Trophoblast cell (in vitro differentiated cells and primary cell): ENCODE measurements around the gene SLC27A2.
"Not testable (repeated sequence)": the region's sequence is repeated elsewhere in the genome, so short reads cannot be mapped to it uniquely, and the experiment has no call there.

ENCODE experiments used
- DNase-seq, 2 donors: peaks; one replicate each; pipeline ENCODE4 v3.0.0-alpha.2; 2016
- H2AFZ ChIP-seq: 2 replicates; pipeline ENCODE4 v1.6.1; 2013; ENCODE audit warnings: low read length, moderate library complexity, mild to moderate bottlenecking; ENCODE audit not compliant: insufficient read depth, poor library complexity
- H2AK5ac ChIP-seq: 2 replicates; pipeline ENCODE4 v1.6.1; 2013; ENCODE audit warnings: mild to moderate bottlenecking, low read length
- H2BK120ac ChIP-seq: 2 replicates; pipeline ENCODE4 v1.6.1; 2013; ENCODE audit warnings: low read length, mild to moderate bottlenecking, moderate library complexity; ENCODE audit not compliant: insufficient read depth, poor library complexity
- H2BK12ac ChIP-seq: 2 replicates; pipeline ENCODE4 v1.6.1; 2013; ENCODE audit warnings: mild to moderate bottlenecking, low read length, moderate library complexity
- H2BK5ac ChIP-seq: 2 replicates; pipeline ENCODE4 v1.6.1; 2013; ENCODE audit warnings: low read length, low read depth, moderate library complexity, mild to moderate bottlenecking; ENCODE audit not compliant: poor library complexity
- H3K14ac ChIP-seq: 2 replicates; pipeline ENCODE4 v1.6.1; 2013; ENCODE audit warnings: mild to moderate bottlenecking, low read length
- H3K18ac ChIP-seq: 2 replicates; pipeline ENCODE4 v1.6.1; 2013; ENCODE audit warnings: mild to moderate bottlenecking, low read length
- H3K23ac ChIP-seq: 2 replicates; pipeline ENCODE4 v1.6.1; 2013; ENCODE audit warnings: low read length
- H3K27ac ChIP-seq: 2 replicates; pipeline ENCODE4 v1.5.1; 2013; ENCODE audit warnings: low read depth, mild to moderate bottlenecking, inconsistent platforms, low read length, moderate library complexity
- H3K27me3 ChIP-seq: 2 replicates; pipeline ENCODE4 v1.6.1; 2013; ENCODE audit warnings: inconsistent platforms, mild to moderate bottlenecking, low read length, moderate library complexity; ENCODE audit not compliant: insufficient read depth
- H3K36me3 ChIP-seq, 2 experiments: 1 replicate in 1 of 2; 2 replicates in 1 of 2; pipeline ENCODE4 v1.6.1; 2013; ENCODE audit warnings: low read length in 2 of 2, mild to moderate bottlenecking in 2 of 2, moderate library complexity in 1 of 2; ENCODE audit not compliant: insufficient read depth in 2 of 2, control insufficient read depth in 1 of 2
- H3K4ac ChIP-seq: 2 replicates; pipeline ENCODE4 v1.6.1; 2013; ENCODE audit warnings: low read depth, mild to moderate bottlenecking, low read length, moderate library complexity
- H3K4me1 ChIP-seq, 2 experiments: 1 replicate in 1 of 2; 2 replicates in 1 of 2; pipeline ENCODE4 v1.6.1; 2013; ENCODE audit warnings: low read length in 2 of 2, mild to moderate bottlenecking in 2 of 2, moderate library complexity in 1 of 2; ENCODE audit not compliant: insufficient read depth in 2 of 2, control insufficient read depth in 1 of 2
- H3K4me2 ChIP-seq: 2 replicates; pipeline ENCODE4 v1.6.1; 2013; ENCODE audit warnings: inconsistent platforms, mild to moderate bottlenecking, low read length, moderate library complexity
- H3K4me3 ChIP-seq: 2 replicates; pipeline ENCODE4 v1.5.1; 2013; ENCODE audit warnings: mild to moderate bottlenecking, low read depth, low read length, inconsistent platforms
- H3K79me1 ChIP-seq: one replicate; pipeline ENCODE4 v1.6.1; 2013; ENCODE audit warnings: low read length
- H3K79me2 ChIP-seq: 2 replicates; pipeline ENCODE4 v1.6.1; 2013; ENCODE audit warnings: low read length, mild to moderate bottlenecking; ENCODE audit not compliant: control insufficient read depth, insufficient read depth, poor library complexity
- H3K9ac ChIP-seq: 2 replicates; pipeline ENCODE4 v1.6.1; 2013; ENCODE audit warnings: mild to moderate bottlenecking, low read length
- H3K9me3 ChIP-seq: 2 replicates; pipeline ENCODE4 v1.6.1; 2013; ENCODE audit warnings: low read depth, mild to moderate bottlenecking, control low read depth, inconsistent platforms, low read length; ENCODE audit not compliant: insufficient read depth
- H4K12ac ChIP-seq: 2 replicates; pipeline ENCODE4 v1.6.1; 2013; ENCODE audit warnings: low read depth, mild to moderate bottlenecking, low read length, moderate library complexity
- H4K8ac ChIP-seq: 2 replicates; pipeline ENCODE4 v1.6.1; 2013; ENCODE audit warnings: low read depth, mild to moderate bottlenecking, low read length, moderate library complexity
- H4K91ac ChIP-seq: one replicate; pipeline ENCODE4 v1.6.1; 2013; ENCODE audit warnings: low read depth, mild to moderate bottlenecking, low read length, moderate library complexity
- WGBS: extraction: QIAGEN DNeasy Blood & Tissue Kit; methylation state at CpG from one replicate; pipeline ENCODE4 v1.1.7; 2013; ENCODE audit warnings: missing lambda C conversion rate; ENCODE audit not compliant: insufficient read length, insufficient coverage; ENCODE audit errors: extremely low coverage; 5-methylcytosine and 5-hydroxymethylcytosine counted together

SLC27A2 gene

GRCh38 chr15:50167110-50167509 is 14.9 kb upstream of the SLC27A2 start:
- no peak overlapping the region for H3K4me2 ChIP-seq
- no peak overlapping the region for H3K4ac ChIP-seq
- H3K4me1 ChIP-seq, result peaks cover 10 to 12% of the 10 kb centered on the region in 2 experiments
- H4K91ac ChIP-seq, result no peak overlapping the region
- H4K8ac ChIP-seq, result no peak overlapping the region
- H3K18ac ChIP-seq, result no peak overlapping the region
- no peak overlapping the region for H3K9ac ChIP-seq
- no peaks in the 10 kb centered on the region for H3K36me3 ChIP-seq
- H2AFZ ChIP-seq, result no peak overlapping the region
- H3K14ac ChIP-seq, result no peak overlapping the region
- peaks cover 15% of the 10 kb centered on the region for H3K79me1 ChIP-seq
- H2AK5ac ChIP-seq, result no peak overlapping the region
- no peaks in the 10 kb centered on the region for H3K27me3 ChIP-seq
- no peak overlapping the region for H3K23ac ChIP-seq
- no peak overlapping the region for H2BK5ac ChIP-seq
- no peak overlapping the region for H3K27ac ChIP-seq
- no peak for DNase-seq
- peaks cover 2% of the 10 kb centered on the region for H3K79me2 ChIP-seq
- no peak overlapping the region for H2BK12ac ChIP-seq
- H3K9me3 ChIP-seq, result peaks cover 3% of the 10 kb centered on the region
- no peak overlapping the region for H4K12ac ChIP-seq
- no peak overlapping the region for H3K4me3 ChIP-seq
- H2BK120ac ChIP-seq, result no peak overlapping the region

DNA sequence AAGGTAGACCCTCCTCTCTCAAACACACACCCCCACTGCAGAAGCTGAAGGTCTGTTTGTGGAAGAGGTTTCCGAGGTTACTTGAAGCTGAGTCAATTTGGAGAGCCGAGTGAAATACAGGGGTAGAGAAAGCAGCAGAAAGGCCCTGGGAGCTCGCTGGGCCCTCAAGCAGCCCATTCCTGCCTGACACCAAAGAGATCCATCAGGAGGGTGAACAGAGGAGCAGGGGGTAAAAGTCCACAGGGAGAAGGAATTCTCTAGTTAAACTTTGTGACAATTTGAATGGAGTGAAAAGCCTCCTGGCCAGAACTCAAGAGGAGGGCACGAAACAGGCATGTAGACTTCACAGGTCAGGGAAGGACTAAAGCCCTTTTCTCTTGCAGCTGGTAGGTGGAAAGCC is 13.6 kb upstream of the SLC27A2 start:
- Histone ChIP-seq H3K27me3 (no peaks in the 10 kb centered on the region), H2BK5ac (no peak overlapping the region), H3K79me1 (peaks cover 12% of the 10 kb centered on the region), H2AK5ac (no peak overlapping the region), H2BK12ac (peak overlapping the region; percentile 52), H3K14ac (no peak overlapping the region), H2BK120ac (no peak overlapping the region), H3K4me1 (peaks cover 7 to 9% of the 10 kb centered on the region in 2 experiments), H3K27ac (no peak overlapping the region), H4K8ac (no peak overlapping the region), H3K79me2 (peaks cover 1% of the 10 kb centered on the region), H4K12ac (no peak overlapping the region), H3K18ac (no peak overlapping the region), H2AFZ (no peak overlapping the region), H3K4me2 (no peak overlapping the region), H3K23ac (no peak overlapping the region), H3K4me3 (no peak overlapping the region), H3K4ac (no peak overlapping the region), H3K36me3 (no peaks in the 10 kb centered on the region), H3K9ac (no peak overlapping the region), H4K91ac (peak overlapping the region; percentile 50), H3K9me3 (peaks cover 3% of the 10 kb centered on the region)
- DNase-seq, result no peak
- WGBS, result no CpG with 5 or more reads among the region's 4 CpGs

- Histone ChIP-seq H3K18ac (no peak overlapping the region), H3K4me1 (peaks cover 3 to 4% of the 10 kb centered on the region in 2 experiments), H2BK5ac (no peak overlapping the region), H3K4ac (no peak overlapping the region), H3K4me3 (no peak overlapping the region), H4K8ac (no peak overlapping the region), H3K14ac (no peak overlapping the region), H3K79me2 (no peaks in the 10 kb centered on the region), H3K79me1 (peaks cover 7% of the 10 kb centered on the region), H3K4me2 (no peak overlapping the region), H3K27me3 (no peaks in the 10 kb centered on the region), H3K23ac (no peak overlapping the region), H2AFZ (no peak overlapping the region), H3K36me3 (no peaks in the 10 kb centered on the region), H2BK120ac (no peak overlapping the region), H2AK5ac (peak overlapping the region; percentile 65), H4K12ac (no peak overlapping the region), H3K27ac (no peak overlapping the region), H3K9me3 (peaks cover 3% of the 10 kb centered on the region), H2BK12ac (peak overlapping the region; percentile 52), H3K9ac (no peak overlapping the region), H4K91ac (peak overlapping the region; percentile 50)
- no peak for DNase-seq
- no CpG with 5 or more reads among the region's 10 CpGs for WGBS
Observed at GRCh38 chr15:50168783-50169411, 13.1 kb upstream of the SLC27A2 start.

DNA sequence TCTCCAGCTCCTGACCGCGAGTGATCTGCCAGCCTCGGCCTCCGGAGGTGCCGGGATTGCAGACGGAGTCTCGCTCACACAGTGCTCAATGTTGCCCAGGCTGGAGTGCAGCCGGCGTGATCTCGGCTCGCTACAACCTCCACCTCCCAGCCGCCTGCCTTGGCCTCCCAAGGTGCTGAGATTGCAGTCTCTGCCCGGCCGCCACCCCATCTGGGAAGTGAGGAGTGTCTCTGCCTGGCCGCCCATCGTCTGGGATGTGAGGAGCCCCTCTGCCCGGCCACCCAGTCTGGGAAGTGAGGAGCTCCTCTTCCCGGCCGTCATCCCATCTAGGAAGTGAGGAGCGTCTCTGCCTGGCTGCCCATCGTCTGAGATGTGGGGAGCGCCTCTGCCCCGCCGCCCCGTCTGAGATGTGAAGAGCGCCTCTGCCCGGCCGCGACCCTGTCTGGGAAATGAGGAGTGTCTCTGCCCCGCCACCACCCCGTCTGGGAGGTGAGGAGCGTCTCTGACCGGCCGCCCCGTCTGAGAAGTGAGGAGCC is 9.6 kb upstream of the SLC27A2 start:
- not testable (repeated sequence) for H3K9me3 ChIP-seq, H3K36me3 ChIP-seq, H3K79me1 ChIP-seq, DNase-seq, H3K4me3 ChIP-seq, H3K27ac ChIP-seq, H2AFZ ChIP-seq, H2BK5ac ChIP-seq, H4K8ac ChIP-seq, H4K91ac ChIP-seq, H3K23ac ChIP-seq, H3K4ac ChIP-seq, H2BK120ac ChIP-seq, H3K4me2 ChIP-seq, H2BK12ac ChIP-seq, H2AK5ac ChIP-seq, H3K79me2 ChIP-seq, H3K9ac ChIP-seq, H4K12ac ChIP-seq, H3K18ac ChIP-seq, H3K14ac ChIP-seq, H3K27me3 ChIP-seq, H3K4me1 ChIP-seq
- WGBS, result no CpG with 5 or more reads among the region's 35 CpGs
